K562 (cell line): ENCODE results near the gene TMEM138. TPM values are rescaled to one million over a fixed set of nuclear protein-coding genes. Genes with fewer than 3 reads are reported as not detected.

Experiments
- ATAC-seq: fragments of 200-7000 bp; cut with Tn5 transposase; 3 replicates; pipeline ENCODE4 v1.9.1; 2020; ENCODE audit warnings: moderate library complexity
- BruUV-seq: library from RNA; stranded (reverse); fragments of 400-500 nt; replicated peaks from 2 replicates; lab custom pipeline; 2021; lab: Mats Ljungman, UMichigan
- CTCF ChIA-PET: fragments of 300-600 bp; formaldehyde crosslinking; extraction: SDS; loops from one replicate; lab custom pipeline; 2021; ENCODE audit warnings: low intra/inter-chr PET ratio; lab: Yijun Ruan, JAX
- POLR2A ChIA-PET: fragments of 300-600, 350-650 bp; sonication (Branson Sonifier 250); formaldehyde crosslinking; extraction: SDS; loops from one replicate; lab custom pipeline; 2021; ENCODE audit warnings: antibody characterized with exemption, inconsistent platforms; lab: Yijun Ruan, JAX
- DNase-seq, 4 experiments: peaks; one replicate each; pipeline versions ENCODE4 v3.0.0 to v3.0.0-alpha.2; 2011 to 2018; ENCODE audit warnings: low spot score in 3 of 4, mixed read lengths in 3 of 4; ENCODE audit errors: extremely low read depth in 1 of 4
- FAIRE-seq: peaks from 2 replicates; lab custom pipeline; 2011; peaks lifted over from hg19 to GRCh38; lab: Jason Lieb, UNC
- H2AFZ ChIP-seq: 2 replicates; pipeline ENCODE4 v1.6.0; 2011; ENCODE audit warnings: low read depth, low read length, control low read depth, inconsistent platforms
- H3K27ac ChIP-seq: fragments of 200-600 bp; 3 replicates; pipeline ENCODE4 v1.8.0; 2011; ENCODE audit warnings: low read depth, mild to moderate bottlenecking, control low read depth, inconsistent platforms, low read length, moderate library complexity, mixed read lengths; ENCODE audit errors: extremely low read depth
- H3K27me3 ChIP-seq, 2 experiments: fragments of 300-600 bp in 1 of 2; 2 replicates in 1 of 2; 3 replicates in 1 of 2; pipeline versions ENCODE4 v1.6.0 to v1.8.0; 2011; ENCODE audit warnings: inconsistent platforms in 2 of 2, low read length in 2 of 2, mild to moderate bottlenecking in 1 of 2, mixed read lengths in 1 of 2, moderate library complexity in 1 of 2; ENCODE audit not compliant: control insufficient read depth in 2 of 2, insufficient read depth in 2 of 2
- H3K36me3 ChIP-seq: fragments of 300-600 bp; 3 replicates; pipeline ENCODE4 v1.8.0; 2011; ENCODE audit warnings: mild to moderate bottlenecking, low read length, inconsistent platforms; ENCODE audit not compliant: control insufficient read depth, insufficient read depth
- H3K4me1 ChIP-seq, 2 experiments: fragments of 200-600 bp in 1 of 2; replicated peaks in 1 of 2; 2 replicates in 1 of 2; 3 replicates in 1 of 2; pipeline versions ENCODE4 v1.5.1 to v1.8.0; 2011; ENCODE audit warnings: inconsistent platforms in 2 of 2, low read length in 2 of 2, mild to moderate bottlenecking in 1 of 2, mixed read lengths in 1 of 2, moderate library complexity in 1 of 2; ENCODE audit not compliant: control insufficient read depth in 2 of 2, insufficient read depth in 2 of 2
- H3K4me2 ChIP-seq: 2 replicates; pipeline ENCODE4 v1.6.1; 2011; ENCODE audit warnings: low read length, control low read depth, inconsistent platforms, mixed read lengths; ENCODE audit not compliant: insufficient read depth
- H3K4me3 ChIP-seq: fragments of 200-600 bp; sonication (generic), shearing (Covaris generic); 2 replicates; pipeline ENCODE4 v1.5.1; 2016; ENCODE audit warnings: control low read depth, inconsistent platforms
- H3K79me2 ChIP-seq: fragments of 200-600 bp; 3 replicates; pipeline ENCODE4 v1.8.0; 2011; ENCODE audit warnings: low read length, inconsistent platforms; ENCODE audit not compliant: control insufficient read depth, insufficient read depth
- H3K9ac ChIP-seq, 2 experiments: 2 replicates each; pipeline versions ENCODE4 v1.6.0 to v1.6.1; 2011; ENCODE audit warnings: low read depth in 2 of 2, low read length in 2 of 2, control low read depth in 1 of 2, inconsistent platforms in 1 of 2, mild to moderate bottlenecking in 1 of 2, mixed read lengths in 1 of 2; ENCODE audit not compliant: insufficient read depth in 1 of 2
- H3K9me1 ChIP-seq: one replicate; pipeline ENCODE4 v1.6.0; 2011; ENCODE audit warnings: inconsistent platforms, mild to moderate bottlenecking, low read length, moderate library complexity; ENCODE audit not compliant: control insufficient read depth, insufficient read depth
- H3K9me3 ChIP-seq: replicated peaks from 2 replicates; pipeline ENCODE4 v1.5.1; 2011; ENCODE audit warnings: low read depth, low read length, inconsistent platforms; ENCODE audit not compliant: control insufficient read depth, insufficient read depth
- H4K20me1 ChIP-seq: replicated peaks from 2 replicates; pipeline ENCODE4 v1.6.1; 2011; ENCODE audit warnings: low read length, inconsistent platforms, mixed read lengths; ENCODE audit not compliant: control insufficient read depth, insufficient read depth
- ELF2 ChIP-seq: fragments of 250-450 bp; sonication (Bioruptor Pico); IDR thresholded peaks from 2 replicates; pipeline ENCODE4 v1.5.0; 2021; ENCODE audit warnings: mild to moderate bottlenecking
- FOXK2 ChIP-seq, 2 experiments: fragments of 450-650 bp; IDR thresholded peaks in 1 of 2; conservative IDR thresholded peaks in 1 of 2; 2 replicates each; pipeline ENCODE4 v1.6.1; 2016; ENCODE audit warnings: low read depth in 2 of 2, mild to moderate bottlenecking in 1 of 2
- PHF21A ChIP-seq: fragments of 450-650 bp; IDR thresholded peaks from 2 replicates; pipeline ENCODE4 v1.6.1; 2017; ENCODE audit warnings: low read depth, borderline replicate concordance
- POLR2AphosphoS5 ChIP-seq: IDR thresholded peaks from 2 replicates; pipeline ENCODE4 v1.6.1; 2011; ENCODE audit warnings: mild to moderate bottlenecking, low read depth, low read length, moderate library complexity; ENCODE audit not compliant: control insufficient read depth, insufficient read depth
- POLR2G ChIP-seq: fragments of 200-400 bp; formaldehyde crosslinking; IDR thresholded peaks from 2 replicates; pipeline ENCODE4 v1.6.1; 2017; ENCODE audit warnings: low read depth, mild to moderate bottlenecking, antibody characterized with exemption, low read length, moderate library complexity
- SMC3 ChIP-seq: conservative IDR thresholded peaks from 2 replicates; pipeline ENCODE4 v1.6.1; 2011; ENCODE audit warnings: low read depth, low read length, improper control_type of control experiment; ENCODE audit not compliant: insufficient read depth
- WGBS: fragments of 100-300 bp; shearing (Covaris generic); methylation state at CpG from one replicate; pipeline ENCODE4 v1.1.6; 2016; ENCODE audit warnings: low coverage, mixed read lengths; ENCODE audit not compliant: insufficient coverage; ENCODE audit errors: missing lambda C conversion rate; 5-methylcytosine and 5-hydroxymethylcytosine counted together
- in situ Hi-C: fragments of 300-500 bp; cut with MboI; formaldehyde crosslinking; loops from 4 replicates; pipeline ENCODE4 v1.15.0; 2018; ENCODE audit warnings: inconsistent platforms, mixed read lengths
- intact Hi-C: fragments of 100-400 bp; cut with micrococcal nuclease; formaldehyde crosslinking; loops from 2 replicates; pipeline ENCODE4 v1.14.2; 2022
- polyA plus RNA-seq, 8 experiments: library from polyadenylated mRNA; depleted of rRNA in 4 of 8; stranded (reverse) in 5 of 8; unstranded in 3 of 8; fragments of >200 nt; fragmentation: Nextera tagmentation in 2 of 8; fragmentation: Illumina TruSeq in 1 of 8; extraction: Ambion mirVana in 2 of 8; extraction: Trizol in 1 of 8; gene quantifications; 2 replicates each; pipeline versions ENCODE4 v1.2.1 to v1.2.3, GENCODE V29; 2011 to 2014; ENCODE audit warnings: inconsistent platforms in 1 of 8, missing spikeins in 1 of 8
- total RNA-seq, 7 experiments: library from RNA; depleted of rRNA in 6 of 7; stranded (reverse); fragments of >200 nt in 6 of 7; fragmentation: Illumina TruSeq in 2 of 7; extraction: Trizol in 2 of 7; gene quantifications; 2 replicates each; pipeline versions ENCODE4 v1.2.1 to v1.2.3, GENCODE V29; 2011 to 2021; ENCODE audit warnings: low replicate concordance in 1 of 7

The TMEM138 gene
- total and polyA plus RNA-seq, 9 of the 15 experiments (the other 6 are each of a cell fraction or from before 2014, with no cell fraction given), result 23.2 to 168 (median 63.1) TPM

DNA sequence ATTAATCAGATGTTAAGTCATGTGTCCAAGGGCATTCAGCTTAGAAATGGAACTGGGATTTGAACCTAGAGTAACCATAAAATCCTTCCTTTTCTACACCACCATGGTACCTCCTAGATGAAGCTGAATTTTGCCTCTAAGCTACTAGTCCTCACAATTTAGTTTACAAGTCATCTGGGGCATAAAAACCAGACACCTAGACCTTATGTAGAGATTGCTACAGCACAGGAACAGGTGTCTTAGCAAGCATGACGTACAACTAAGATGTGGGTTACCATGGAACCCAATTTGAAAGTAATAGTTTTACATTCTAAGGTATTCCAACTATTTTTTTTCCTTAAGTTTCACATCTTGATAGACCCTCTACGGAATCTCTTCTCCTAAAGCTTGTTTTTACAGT, 39.4 kb downstream of the TMEM138 start:
- H3K9me1 ChIP-seq, result no peaks in the 10 kb centered on the region
- H3K36me3 ChIP-seq, result peaks cover 48% of the 10 kb centered on the region
- H3K9ac ChIP-seq, result no peak overlapping the region
- ChIA-PET POLR2A (interaction anchor here (1.1 to 2.7 kb wide), 8 partner anchors 8 to 73 kb away, joined by 3 to 15 read pairs (median 4); partner anchors contain the start of genes CPSF7, SDHAF2 and TMEM216), CTCF (no interaction called here)
- no peaks in the 10 kb centered on the region for H4K20me1 ChIP-seq
- BruUV-seq, result no TSS peak
- H2AFZ ChIP-seq, result no peak overlapping the region
- no peak overlapping the region for H3K27ac ChIP-seq
- no peak overlapping the region for H3K4me3 ChIP-seq
- H3K27me3 ChIP-seq, result no peaks in the 10 kb centered on the region
- TF ChIP-seq PHF21A (no peak), SMC3 (no peak), POLR2G (0 out of 2 replicates have a peak, but pooled peaks have one; percentile 29), ELF2 (CRISPR knock-in tag) (no peak), POLR2AphosphoS5 (peak; percentile 50; the same call in 1 of the 2 replicates), FOXK2 (conservative IDR thresholded peaks at IDR 0.05 in 1 of 2, IDR thresholded peaks at IDR 0.05 in 1 of 2; ENCODE audit: low read depth in 2 of 2) (no peak)
- no peaks in the 10 kb centered on the region for H3K9me3 ChIP-seq
- no peak for FAIRE-seq
- intact Hi-C loops (no loop called here), in situ Hi-C loops (no loop called here)
- no peak for DNase-seq
- 92% methylated on average over 2 of the region's 2 CpGs for WGBS
- no peak overlapping the region for H3K4me2 ChIP-seq
- ATAC-seq, result peak; percentile 18; the same call in 2 of the 3 replicates
- no peaks in the 10 kb centered on the region for H3K4me1 ChIP-seq
- no peaks in the 10 kb centered on the region for H3K79me2 ChIP-seq
